GM20000 (cell line): ENCODE results near the gene GALNT2.

Source experiments
- DNase-seq: peaks from one replicate; pipeline ENCODE4 v3.0.0; 2012; ENCODE audit warnings: low spot score
- TF ChIP-seq, protein P1 (sequence below): IDR thresholded peaks from 2 replicates; pipeline ENCODE4 v1.5.1; 2012; ENCODE audit warnings: mild to moderate bottlenecking, control low read depth; ENCODE audit errors: extremely low read depth, missing control alignments

Gene GALNT2

DNA sequence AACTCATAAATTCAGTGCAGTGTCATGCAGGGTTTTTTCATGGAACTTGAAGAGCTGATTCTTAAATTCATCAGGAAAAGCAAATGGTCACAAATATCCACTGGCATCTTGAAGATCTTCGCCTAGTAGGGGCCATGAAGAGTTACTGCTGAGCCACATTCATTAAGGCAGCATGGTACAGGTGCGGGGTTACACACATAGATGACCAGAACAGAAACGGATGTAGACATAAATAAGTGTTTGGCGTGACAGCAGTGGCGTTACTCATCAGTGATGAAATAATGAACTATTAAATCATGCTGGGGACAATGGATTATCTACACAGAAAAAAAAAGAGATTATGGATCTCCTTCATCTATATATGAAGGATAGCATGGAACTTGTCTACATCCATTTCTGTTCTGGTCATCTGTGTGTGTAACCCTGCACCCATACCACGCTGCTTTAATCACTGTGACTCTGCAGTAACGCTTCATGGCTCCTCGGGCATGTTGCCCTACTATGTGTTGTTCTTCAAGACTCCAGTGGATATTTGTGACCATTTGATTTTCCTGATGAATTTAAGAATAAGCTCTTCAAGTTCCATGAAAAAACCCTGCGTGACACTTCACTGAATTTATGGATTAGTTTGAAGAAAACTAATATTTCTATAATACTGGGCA lies 161.3 kb downstream of the GALNT2 start:
- TF ChIP-seq, protein P1, sequence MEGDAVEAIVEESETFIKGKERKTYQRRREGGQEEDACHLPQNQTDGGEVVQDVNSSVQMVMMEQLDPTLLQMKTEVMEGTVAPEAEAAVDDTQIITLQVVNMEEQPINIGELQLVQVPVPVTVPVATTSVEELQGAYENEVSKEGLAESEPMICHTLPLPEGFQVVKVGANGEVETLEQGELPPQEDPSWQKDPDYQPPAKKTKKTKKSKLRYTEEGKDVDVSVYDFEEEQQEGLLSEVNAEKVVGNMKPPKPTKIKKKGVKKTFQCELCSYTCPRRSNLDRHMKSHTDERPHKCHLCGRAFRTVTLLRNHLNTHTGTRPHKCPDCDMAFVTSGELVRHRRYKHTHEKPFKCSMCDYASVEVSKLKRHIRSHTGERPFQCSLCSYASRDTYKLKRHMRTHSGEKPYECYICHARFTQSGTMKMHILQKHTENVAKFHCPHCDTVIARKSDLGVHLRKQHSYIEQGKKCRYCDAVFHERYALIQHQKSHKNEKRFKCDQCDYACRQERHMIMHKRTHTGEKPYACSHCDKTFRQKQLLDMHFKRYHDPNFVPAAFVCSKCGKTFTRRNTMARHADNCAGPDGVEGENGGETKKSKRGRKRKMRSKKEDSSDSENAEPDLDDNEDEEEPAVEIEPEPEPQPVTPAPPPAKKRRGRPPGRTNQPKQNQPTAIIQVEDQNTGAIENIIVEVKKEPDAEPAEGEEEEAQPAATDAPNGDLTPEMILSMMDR = no peak
- no peak for DNase-seq

DNA sequence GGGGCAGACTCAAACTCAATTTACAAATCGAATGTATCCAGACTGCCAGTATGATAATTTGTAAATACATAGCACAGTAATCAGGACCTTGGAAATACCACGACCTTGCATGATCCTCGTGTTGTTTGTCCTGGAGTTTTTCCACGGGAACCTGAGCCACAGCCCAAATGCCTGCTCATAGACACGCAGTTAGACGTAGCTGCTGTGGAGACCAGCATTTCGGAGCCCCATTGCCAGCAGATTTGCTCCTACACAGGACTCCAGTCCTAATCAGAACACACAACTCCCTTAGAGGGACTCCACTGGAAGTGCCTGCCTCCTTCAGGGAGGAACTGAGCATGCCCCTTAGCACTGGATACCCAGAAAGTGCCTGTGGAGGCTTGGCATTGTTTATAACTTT lies 163.2 kb downstream of the GALNT2 start:
- DNase-seq = no peak
- TF ChIP-seq, protein P1 = no peak

DNA sequence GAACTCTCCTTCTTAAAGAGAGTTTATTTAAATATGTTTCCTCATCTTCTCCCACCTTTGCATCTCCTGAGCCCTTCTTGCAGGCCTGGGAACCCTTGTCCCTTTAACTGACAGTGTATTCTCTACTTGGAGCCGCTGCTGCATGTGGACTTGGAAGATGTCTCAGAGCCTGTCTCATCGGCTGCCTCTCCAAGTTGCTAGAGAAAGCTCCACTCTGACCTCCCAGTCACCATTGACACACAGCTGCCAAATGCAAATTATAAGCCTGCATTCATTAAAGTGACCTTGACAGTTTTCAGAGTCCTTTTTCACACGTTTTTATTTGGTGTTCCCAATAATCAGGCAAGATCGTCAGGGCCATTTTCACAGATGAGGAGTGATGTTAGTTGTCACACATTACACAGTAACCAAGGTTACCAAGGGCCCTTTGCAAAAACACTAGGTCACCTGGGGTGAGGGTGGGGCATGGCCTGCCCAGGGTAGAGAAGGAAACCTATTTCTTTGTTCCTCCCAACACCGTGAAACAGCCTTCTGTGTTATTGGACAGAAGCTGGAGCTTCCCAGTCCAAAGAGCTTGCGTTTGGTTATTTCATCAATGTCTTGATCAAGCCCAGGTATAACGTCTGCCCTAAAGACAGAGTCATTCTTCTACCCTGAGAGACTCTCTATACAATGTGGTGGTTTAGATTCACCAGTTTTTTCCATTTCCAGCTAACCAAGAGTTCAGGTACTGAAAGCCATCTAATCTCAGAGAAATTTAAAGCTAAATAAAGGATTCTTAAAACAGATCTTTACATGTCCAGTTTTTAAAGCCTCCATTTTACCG lies 164.1 kb downstream of the GALNT2 start:
- TF ChIP-seq, protein P1 = no peak
- DNase-seq = no peak

DNA sequence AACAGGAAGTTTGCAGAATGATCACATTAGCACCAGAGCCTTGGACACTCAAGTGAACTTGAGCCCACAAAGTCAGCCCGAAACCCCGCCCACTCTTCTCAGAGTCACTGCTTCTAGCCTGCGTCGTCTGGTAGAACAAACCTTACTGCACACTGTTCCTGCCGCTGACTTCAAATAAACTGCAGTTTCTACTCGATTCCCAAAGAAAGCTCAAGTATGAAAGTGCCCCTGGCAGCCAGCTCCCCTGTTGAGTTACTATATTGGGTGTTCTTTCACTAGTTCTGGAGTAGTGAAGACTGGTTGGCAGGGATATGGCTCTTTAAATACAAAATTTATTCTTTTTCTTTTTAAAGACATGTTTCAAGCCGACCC lies 164.7 kb downstream of the GALNT2 start:
- TF ChIP-seq, protein P1 = no peak
- DNase-seq = no peak

DNA sequence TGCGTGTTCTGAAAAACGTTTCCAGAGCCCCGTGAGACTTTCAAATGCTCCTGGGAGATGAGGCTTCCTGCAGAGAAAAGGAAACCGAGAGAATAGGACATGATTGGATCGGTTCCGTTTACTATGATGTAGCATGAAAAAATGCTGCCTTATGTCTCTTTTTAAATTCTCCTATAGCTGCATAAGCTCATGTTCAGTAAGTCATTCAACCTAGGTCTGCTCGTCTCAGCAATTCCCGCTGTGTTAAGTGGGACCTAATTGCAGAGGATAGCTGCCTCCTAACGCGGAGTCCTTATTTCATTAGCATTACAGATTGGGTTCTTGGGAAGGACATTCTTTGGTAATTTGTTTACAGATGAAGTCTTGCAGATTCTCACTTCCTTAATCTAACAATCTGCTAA lies 165.3 kb downstream of the GALNT2 start:
- no peak for DNase-seq
- TF ChIP-seq, protein P1 = no peak

DNA sequence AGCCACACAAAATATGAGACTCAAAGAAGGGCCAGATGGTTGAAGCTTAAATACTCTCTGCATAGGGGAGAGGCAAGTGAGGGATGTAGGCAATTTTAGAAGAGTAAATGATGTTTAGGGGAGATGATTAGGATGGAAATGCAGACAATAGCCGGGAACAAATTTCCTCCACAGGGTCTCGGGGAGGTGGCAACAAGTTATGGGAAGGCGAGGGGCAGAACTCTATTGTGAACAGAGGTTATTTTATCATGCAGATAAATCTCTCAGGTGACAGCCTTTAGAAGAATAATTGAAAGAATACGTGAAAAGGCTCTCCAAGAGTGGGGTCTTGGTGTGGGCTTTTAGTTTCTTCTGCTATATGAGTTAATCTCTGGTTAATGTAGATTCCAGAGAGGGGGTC lies 166.7 kb downstream of the GALNT2 start:
- TF ChIP-seq, protein P1 = no peak

DNA sequence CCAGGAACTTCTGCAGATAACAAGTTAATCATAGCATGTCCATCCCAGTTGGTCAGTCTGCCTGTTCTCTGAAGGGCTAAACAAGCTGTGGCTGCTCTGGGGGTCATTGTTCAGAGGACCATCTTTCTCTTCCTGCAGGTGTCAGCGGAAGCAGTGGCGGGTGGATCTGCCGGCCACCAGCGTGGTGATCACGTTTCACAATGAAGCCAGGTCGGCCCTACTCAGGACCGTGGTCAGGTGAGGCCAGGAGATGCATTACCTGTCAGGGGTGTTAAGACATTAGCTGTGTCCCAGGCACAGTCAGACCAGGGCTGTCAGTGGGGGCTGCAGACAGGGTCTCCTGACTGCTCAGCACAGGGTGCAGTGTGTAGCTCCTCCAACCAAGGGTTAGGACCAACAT lies 168.8 kb downstream of the GALNT2 start:
- TF ChIP-seq, protein P1 = no peak

More for the DNA sequence above, 166.7 kb downstream of the GALNT2 start:
- no peak for DNase-seq

More for the DNA sequence above, 168.8 kb downstream of the GALNT2 start:
- no peak for DNase-seq
